Cerebellar nuclear complex (tissue), 1 donor: ENCODE results near the gene CACNA1B.
A peak's percentile ranks its signal among the peaks of the same experiment; 100 is the strongest.

Source experiments
- DNase-seq, 2 experiments: peaks; one replicate each; lab custom pipeline; 2025; lab: John Stamatoyannopoulos, UW

The CACNA1B gene

DNA sequence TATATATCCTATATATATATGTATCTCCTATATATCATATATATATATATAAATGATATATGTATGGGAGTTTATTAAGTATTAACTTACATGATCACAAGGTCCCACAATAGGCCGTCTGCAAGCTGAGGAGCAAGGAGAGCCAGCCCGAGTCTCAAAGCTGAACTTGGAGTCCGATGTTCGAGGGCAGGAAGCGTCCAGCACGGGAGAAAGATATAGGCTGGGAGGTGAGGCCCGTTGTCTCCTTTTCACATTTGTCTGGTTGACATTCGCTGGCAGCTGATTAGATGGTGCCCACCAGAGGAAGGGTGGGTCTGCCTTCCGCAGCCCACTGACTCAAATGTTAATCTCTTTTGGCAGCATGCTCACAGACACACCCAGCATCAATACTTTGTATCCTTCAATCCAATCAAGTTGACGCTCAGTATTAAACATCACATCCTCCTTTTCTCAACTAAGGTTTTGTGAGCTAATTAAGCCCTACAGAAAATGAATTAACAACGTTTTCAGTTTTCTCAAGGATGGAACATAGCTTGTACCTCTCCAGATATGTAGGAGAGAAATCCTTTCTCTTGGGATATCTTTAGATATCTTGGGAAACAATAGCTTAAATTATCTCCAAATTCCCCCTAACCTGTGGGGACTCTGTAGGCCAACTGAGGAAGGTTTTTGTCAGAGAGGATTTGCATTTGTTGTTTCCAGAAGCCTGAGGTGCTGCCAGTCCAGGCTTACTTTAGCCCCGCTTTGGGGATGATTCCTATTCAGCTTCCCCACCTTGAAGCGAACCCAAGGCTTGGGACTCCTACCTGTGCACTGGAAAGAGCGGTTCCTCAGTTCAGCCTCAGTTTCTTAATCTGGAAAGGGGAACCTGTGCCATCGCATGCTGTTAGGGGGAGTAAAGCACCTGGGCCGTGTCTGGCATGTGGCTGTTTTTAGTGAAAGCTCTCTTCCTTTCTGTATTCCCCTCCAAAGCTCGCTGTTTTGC is 163.2 kb downstream of the CACNA1B start:
- no peak for DNase-seq

GRCh38 chr9:138042146-138042545 is 164.6 kb downstream of the CACNA1B start:
- no peak for DNase-seq

- no peak for DNase-seq
Observed at GRCh38 chr9:138042640-138043039, 165.1 kb downstream of the CACNA1B start.

DNA sequence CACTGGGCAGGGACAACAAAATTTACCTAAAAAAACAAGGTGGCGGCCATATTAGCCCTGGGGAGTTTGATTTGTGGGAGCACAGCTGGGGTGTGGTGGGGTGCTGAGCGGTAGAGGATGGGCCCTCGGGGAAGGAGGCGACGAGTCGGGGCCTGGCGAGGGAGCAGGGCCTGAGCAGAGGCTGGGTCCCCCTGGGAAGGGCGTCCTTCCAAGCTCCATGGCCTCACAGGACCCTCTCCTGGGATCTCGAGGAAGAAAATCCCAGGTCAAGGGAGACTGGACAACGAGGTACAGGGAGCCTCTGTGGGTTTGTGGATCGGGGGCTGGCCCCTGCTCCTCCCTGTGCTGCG is 165.5 kb downstream of the CACNA1B start:
- DNase-seq: no peak

- DNase-seq: no peak
Observed at GRCh38 chr9:138043411-138044345, 166.1 kb downstream of the CACNA1B start.

DNA sequence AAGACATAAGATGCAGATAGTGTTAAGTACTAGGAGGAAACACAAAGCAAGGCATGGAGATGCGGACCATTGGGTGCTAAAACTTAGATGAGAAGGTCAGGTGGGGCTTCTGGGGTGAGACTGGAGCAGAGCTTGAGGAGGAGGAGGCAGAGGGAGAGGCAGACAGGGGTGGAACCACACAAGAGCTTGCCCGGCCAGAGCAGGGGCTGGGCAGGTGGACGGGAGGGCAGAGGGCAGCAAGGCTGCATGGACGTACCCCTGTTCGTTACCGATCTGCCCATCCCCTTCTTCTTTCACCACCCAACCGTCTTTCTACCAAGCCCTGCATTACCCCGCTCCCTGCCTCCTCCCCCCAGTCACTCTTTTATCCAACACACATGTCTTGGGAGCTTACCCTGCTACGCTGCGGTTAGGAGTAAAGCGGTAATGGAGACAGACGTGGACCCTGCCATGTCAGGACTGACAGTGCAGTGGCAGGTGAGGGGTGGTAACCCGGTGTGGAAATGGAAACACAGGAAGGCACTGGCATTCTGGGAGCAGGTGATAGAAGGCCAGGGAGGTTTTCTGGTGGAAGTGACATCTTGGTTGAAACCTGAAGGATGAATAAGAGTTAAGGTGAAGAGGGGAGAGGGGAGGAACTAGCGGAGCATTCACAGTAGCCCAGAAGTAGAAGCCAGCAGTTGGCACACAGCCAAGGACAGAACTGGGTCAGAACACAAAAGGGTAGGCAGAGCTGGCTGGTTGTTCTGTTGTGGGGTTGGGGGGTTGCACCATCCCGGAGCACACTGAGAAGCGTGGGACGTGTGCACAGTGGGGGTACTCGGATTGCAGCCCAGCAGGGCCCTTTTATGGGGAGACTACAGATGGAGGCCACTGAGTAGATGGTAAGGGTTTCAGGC is 167.2 kb downstream of the CACNA1B start:
- no peak for DNase-seq

DNA sequence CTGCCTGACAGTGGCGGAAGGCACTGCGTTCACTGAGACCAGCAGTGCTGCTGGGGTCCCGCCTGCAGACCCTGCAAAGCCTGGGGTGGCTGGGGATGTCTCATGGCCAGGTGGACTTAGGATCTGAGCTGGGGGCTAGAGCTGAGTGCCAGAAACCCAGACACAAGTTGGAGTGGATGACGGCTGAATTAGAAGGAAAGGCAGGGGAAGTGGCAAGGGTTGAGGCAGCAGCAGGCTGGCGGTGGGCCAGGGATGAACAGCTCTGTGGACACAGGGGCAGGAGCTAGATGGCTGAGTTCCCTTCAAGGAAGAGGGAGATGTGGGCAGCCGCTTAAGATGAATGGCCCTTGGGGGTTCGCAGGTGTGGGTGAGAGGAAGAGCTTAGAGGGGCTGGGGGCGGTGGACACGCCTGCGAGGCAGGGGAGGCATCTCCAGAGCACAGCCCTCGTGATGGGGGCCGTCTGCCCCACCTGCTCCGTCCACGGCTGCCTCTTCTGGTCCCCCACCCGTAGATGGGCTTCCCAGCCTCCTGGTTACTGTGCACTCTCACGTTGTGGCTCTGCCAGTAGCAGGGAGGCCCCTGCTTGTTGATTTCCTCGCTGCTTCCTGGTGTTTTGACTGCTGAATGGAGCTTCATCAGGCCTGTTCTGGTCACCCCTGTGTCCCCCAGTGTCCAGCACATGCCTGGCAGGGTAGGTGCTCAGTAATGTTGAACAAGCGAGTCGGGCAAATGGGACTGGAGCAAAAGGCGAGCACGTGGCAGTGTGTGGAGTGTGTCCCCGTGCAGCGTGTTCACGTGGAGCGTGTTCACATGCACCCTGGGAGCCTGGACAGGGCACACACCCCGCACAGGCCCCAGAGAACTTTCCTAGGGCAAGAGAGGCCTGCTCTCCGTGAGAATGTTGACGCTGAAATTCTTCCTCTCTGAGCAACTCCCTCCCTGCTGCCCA is 168.2 kb downstream of the CACNA1B start:
- peak in 1 of 2 experiments; percentile 12 for DNase-seq

GRCh38 chr9:138046641-138047301 is 169.2 kb downstream of the CACNA1B start:
- DNase-seq: no peak

- DNase-seq: no peak
Observed at GRCh38 chr9:138047469-138048040, 170.0 kb downstream of the CACNA1B start.

GRCh38 chr9:138048184-138048583 is 170.6 kb downstream of the CACNA1B start:
- no peak for DNase-seq

DNA sequence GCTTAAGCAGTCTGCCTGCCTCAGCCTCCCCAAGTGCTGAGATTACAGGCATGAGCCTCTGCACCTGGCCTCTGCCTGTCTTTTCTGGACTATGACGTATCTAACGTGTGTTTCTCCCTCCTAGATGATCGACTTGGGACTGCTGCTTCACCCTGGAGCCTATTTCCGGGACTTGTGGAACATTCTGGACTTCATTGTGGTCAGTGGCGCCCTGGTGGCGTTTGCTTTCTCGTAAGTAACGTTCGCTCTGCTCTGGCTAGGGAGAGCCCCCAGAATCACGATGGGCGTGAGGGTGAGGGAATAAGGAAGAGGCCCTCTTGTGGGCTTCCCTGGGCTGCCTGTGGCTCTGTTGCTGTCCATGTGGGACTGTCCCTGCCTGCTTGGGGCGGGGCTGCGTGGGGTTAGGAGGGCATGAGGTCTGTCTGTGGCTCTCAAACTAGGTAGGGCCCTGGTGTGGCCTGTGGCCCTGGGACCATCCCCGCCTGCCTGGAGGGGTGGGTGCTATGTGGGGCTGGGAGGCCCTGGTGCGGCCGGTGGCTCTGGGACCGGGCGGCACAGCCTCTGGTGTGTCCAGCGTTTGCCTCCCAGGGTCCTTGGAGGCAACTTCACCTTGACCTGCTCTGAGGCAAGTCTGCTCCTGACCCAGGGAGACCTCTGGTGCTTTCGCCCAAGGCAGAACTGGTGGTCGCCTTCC is 171.7 kb downstream of the CACNA1B start:
- DNase-seq: no peak

DNA sequence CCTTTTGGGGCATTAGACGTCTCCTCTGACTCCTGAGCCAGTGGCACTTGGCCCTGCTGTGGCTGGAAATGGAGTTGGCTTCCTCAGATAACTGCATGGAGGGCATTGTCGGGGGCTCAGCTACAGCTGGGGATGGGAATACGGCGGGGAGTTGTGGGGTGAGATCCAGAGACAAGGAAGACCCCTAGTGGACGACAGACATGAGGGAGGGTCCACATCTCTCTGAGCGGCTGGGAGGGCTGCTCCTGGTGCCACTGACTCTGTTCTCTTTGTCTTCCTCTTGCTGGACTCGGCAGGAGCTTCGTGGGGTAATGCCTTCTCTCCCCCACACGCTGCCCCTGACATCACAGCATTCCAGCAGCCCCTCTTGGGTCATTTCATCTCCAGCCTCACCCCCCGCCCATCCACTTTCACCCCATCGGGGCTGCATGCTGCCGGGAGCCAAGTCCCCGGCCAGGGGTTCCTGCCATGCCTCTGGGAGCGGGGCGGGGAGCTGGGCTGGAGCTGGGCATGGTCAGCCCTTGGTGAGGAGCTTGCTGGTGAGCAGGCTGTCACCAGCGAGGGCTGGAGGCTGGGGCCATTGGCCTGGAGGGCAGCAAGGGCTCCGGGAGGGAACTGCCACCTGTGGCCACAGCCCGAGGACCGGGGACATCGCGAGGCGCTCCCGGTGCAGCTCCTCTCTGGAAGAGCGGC is 172.3 kb downstream of the CACNA1B start:
- no peak for DNase-seq

GRCh38 chr9:138050472-138051330 is 173.1 kb downstream of the CACNA1B start:
- no peak for DNase-seq

DNA sequence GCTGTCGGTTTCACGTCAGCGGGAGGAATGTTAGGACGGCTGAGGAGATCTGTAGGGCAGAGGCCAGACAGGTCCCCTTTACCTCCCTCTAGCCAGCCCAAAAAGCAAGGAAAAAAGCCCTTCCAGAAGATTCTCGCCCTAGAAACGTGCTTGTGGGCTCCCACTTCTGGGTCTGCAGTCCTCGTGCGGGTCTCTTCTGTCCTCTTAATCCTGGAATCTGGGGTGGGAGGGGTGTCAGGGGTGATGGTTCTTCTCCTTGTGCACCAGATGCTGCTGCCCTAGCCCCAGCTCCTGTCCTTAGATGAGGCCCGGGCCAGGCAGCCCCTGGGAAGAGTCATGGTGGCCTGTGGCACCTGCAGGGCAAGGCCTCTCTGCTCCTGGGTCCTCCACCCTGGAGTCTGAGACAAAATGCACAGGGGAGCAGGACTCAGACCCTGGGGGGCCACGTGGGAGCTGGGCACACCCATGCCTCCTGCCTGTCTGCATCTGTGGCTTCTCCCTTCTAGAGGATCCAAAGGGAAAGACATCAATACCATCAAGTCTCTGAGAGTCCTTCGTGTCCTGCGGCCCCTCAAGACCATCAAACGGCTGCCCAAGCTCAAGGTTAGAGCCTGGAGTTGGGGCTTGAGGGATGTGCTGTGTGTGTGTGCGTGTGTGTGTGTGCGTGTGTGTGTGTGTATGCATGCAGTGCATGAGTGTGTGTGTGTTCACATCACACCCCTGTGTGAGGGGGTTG is 174.2 kb downstream of the CACNA1B start:
- DNase-seq: no peak

- no peak for DNase-seq
Observed at GRCh38 chr9:138052322-138052615, 174.7 kb downstream of the CACNA1B start.

GRCh38 chr9:138052635-138053320 is 175.2 kb downstream of the CACNA1B start:
- DNase-seq: no peak
